ENCODE results near the gene BRSK2. TPM values are rescaled to one million over a fixed set of nuclear protein-coding genes. Genes with fewer than 3 reads are reported as not detected.

Gene BRSK2
- total and polyA plus RNA-seq, 2 of the 4 experiments (the other 2 are of a cell fraction): 0.18 to 0.62 TPM

GRCh38 chr11:1408346-1408745 is 18.6 kb downstream of the BRSK2 start:
- no peak overlapping the region for H3K4ac ChIP-seq (ENCODE audit: low read depth, low read length)
- in situ Hi-C loops (cut with MboI; ENCODE audit: low sequenced_read_pairs) (no loop called here), dilution Hi-C loops (cut with HindIII; ENCODE audit: low sequenced_read_pairs, unreplicated experiment) (no loop called here), intact Hi-C loops (cut with micrococcal nuclease) (no loop called here)
- ChIA-PET CTCF (no interaction called here), POLR2A (ENCODE audit: unreplicated experiment) (no interaction called here)
- H3K27ac ChIP-seq (ENCODE audit: insufficient read depth, low read length): no peak overlapping the region
- H2BK5ac ChIP-seq (ENCODE audit: low read depth, low read length, poor library complexity, severe bottlenecking): no peak overlapping the region
- TF ChIP-seq SMC3 (IDR thresholded peaks at IDR 0.05; ENCODE audit: low read depth, low read length) (no peak), MXI1 (IDR thresholded peaks at IDR 0.05; ENCODE audit: borderline replicate concordance, low read depth, low read length) (no peak), FOS (IDR thresholded peaks at IDR 0.05; ENCODE audit: low read depth, low read length) (no peak), CEBPB (IDR thresholded peaks at IDR 0.05; ENCODE audit: low read depth, low read length) (no peak), RFX5 (IDR thresholded peaks at IDR 0.05; ENCODE audit: low read depth, low read length) (no peak), RCOR1 (IDR thresholded peaks at IDR 0.05; ENCODE audit: insufficient replicate concordance, low read length) (no peak), BHLHE40 (IDR thresholded peaks at IDR 0.05; ENCODE audit: low read depth, low read length) (no peak), RAD21 (IDR thresholded peaks at IDR 0.05; ENCODE audit: low read length) (no peak), NFE2L2 (IDR thresholded peaks at IDR 0.05; ENCODE audit: low read depth, low read length) (no peak), CHD1 (IDR thresholded peaks at IDR 0.05; ENCODE audit: low read depth, low read length) (no peak), ELK1 (IDR thresholded peaks at IDR 0.05; ENCODE audit: borderline replicate concordance, low read depth, low read length) (no peak)
- no peak overlapping the region for H3K9ac ChIP-seq (ENCODE audit: low read depth, low read length)
- WGBS, 2 experiments (ENCODE audit: extremely low coverage in 2 of 2, insufficient read length in 1 of 2): no CpG with 5 or more reads among the region's 9 CpGs
- H3K79me1 ChIP-seq (ENCODE audit: low read depth in 1 of 2, low read length in 2 of 2): no peaks in the 10 kb centered on the region
- H3K4me3 ChIP-seq (ENCODE audit: insufficient read depth, low read depth, low read length): no peak overlapping the region
- no peaks in the 10 kb centered on the region; the same call in 1 of the 2 replicates for H3K27me3 ChIP-seq (ENCODE audit: control insufficient read depth, insufficient read depth, low read length)
- no peak for DNase-seq
- no peak overlapping the region for H4K91ac ChIP-seq (ENCODE audit: insufficient read depth, low read depth, low read length)
- H3K14ac ChIP-seq (replicated peaks; ENCODE audit: low read depth, low read length): no peak overlapping the region
- no peak overlapping the region for H4K5ac ChIP-seq (ENCODE audit: low read depth, low read length)
- H3K9me3 ChIP-seq (ENCODE audit: control insufficient read depth, insufficient read depth, low read length): no peaks in the 10 kb centered on the region
- no peak overlapping the region for H3K4me2 ChIP-seq (ENCODE audit: low read depth, low read length)
- H2AK5ac ChIP-seq (ENCODE audit: low read depth, low read length): no peak overlapping the region
- no peaks in the 10 kb centered on the region for H3K9me1 ChIP-seq (ENCODE audit: insufficient read depth, low read length)
- no peak overlapping the region for H3K18ac ChIP-seq (ENCODE audit: low read depth, low read length)
- no peak overlapping the region for H2AK9ac ChIP-seq (replicated peaks; ENCODE audit: low read depth, low read length, poor library complexity)
- H4K8ac ChIP-seq (ENCODE audit: low read depth in 2 of 2, low read length in 2 of 2): no peak overlapping the region
- H4K20me1 ChIP-seq (ENCODE audit: insufficient read depth, low read length): no peaks in the 10 kb centered on the region
- ATAC-seq (ENCODE audit: low read depth): no peak
- H2BK120ac ChIP-seq (ENCODE audit: low read depth, low read length): no peak overlapping the region
- H3K36me3 ChIP-seq (ENCODE audit: control insufficient read depth, insufficient read depth, low read length): no peaks in the 10 kb centered on the region
- no peak overlapping the region for H2BK15ac ChIP-seq (ENCODE audit: low read depth, low read length)
- no TSS peak for BruUV-seq (replicated peaks)
- no peak overlapping the region for H3K56ac ChIP-seq (ENCODE audit: extremely low read depth, insufficient read depth, low read length)
- H3K4me1 ChIP-seq (ENCODE audit: control insufficient read depth, insufficient read depth, low read length): no peaks in the 10 kb centered on the region
- no peak overlapping the region for H2BK20ac ChIP-seq (ENCODE audit: low read depth, low read length)
- peak overlapping the region; percentile 21 for H2AFZ ChIP-seq (replicated peaks; ENCODE audit: low read length, poor library complexity)
- H3K23ac ChIP-seq (ENCODE audit: low read depth, low read length): no peak overlapping the region

Data from IMR-90 (cell line).